A549 (cell line): ENCODE data around the gene IL2RG. TPM values are rescaled to one million over a fixed set of nuclear protein-coding genes. Genes with fewer than 3 reads are reported as not detected.

Source experiments
- ATAC-seq, 2 experiments: fragments of 200-7000 bp in 1 of 2; fragments of >200 bp in 1 of 2; cut with Nextera tagmentation in 1 of 2; cut with Tn5 transposase in 1 of 2; 3 replicates each; pipeline versions ENCODE4 v1.8.0 to v1.9.1; 2018 to 2020; ENCODE audit warnings: mild to moderate bottlenecking in 1 of 2, moderate library complexity in 1 of 2
- CTCF ChIA-PET: fragments of 300-600 bp; sonication (Branson Sonifier 250); formaldehyde crosslinking; extraction: SDS; loops from one replicate; lab custom pipeline; 2021; ENCODE audit warnings: antibody characterized with exemption, inconsistent platforms; lab: Yijun Ruan, JAX
- POLR2A ChIA-PET: fragments of 350-600 bp; formaldehyde crosslinking; extraction: SDS; loops from one replicate; lab custom pipeline; 2021; ENCODE audit warnings: antibody characterized with exemption, inconsistent platforms; lab: Yijun Ruan, JAX
- DNase-seq, 2 experiments: peaks; one replicate each; pipeline versions ENCODE4 v3.0.0 to v3.0.0-alpha.2; 2011 to 2016; ENCODE audit warnings: low read depth in 1 of 2, low spot score in 1 of 2
- FAIRE-seq: peaks from 2 replicates; lab custom pipeline; 2011; peaks lifted over from hg19 to GRCh38; lab: Jason Lieb, UNC
- H3K27ac ChIP-seq, 2 experiments: fragments of >200 bp; sonication (Bioruptor Twin); formaldehyde crosslinking; 3 replicates each; pipeline ENCODE4 v1.5.1; 2016 to 2017
- H3K4me1 ChIP-seq: fragments of >200 bp; sonication (Bioruptor Twin); formaldehyde crosslinking; 3 replicates; pipeline ENCODE4 v1.6.1; 2016
- H3K4me2 ChIP-seq: fragments of >200 bp; sonication (Bioruptor Twin); formaldehyde crosslinking; 3 replicates; pipeline ENCODE4 v1.6.1; 2016
- H3K4me3 ChIP-seq: fragments of >200 bp; sonication (Bioruptor Twin); formaldehyde crosslinking; 3 replicates; pipeline ENCODE4 v1.5.1; 2016
- H3K9me3 ChIP-seq: fragments of >200 bp; sonication (Bioruptor Twin); formaldehyde crosslinking; 3 replicates; pipeline ENCODE4 v1.6.1; 2016
- ATOH8 ChIP-seq: fragments of 250-450 bp; sonication (Bioruptor Pico); IDR thresholded peaks from 2 replicates; pipeline ENCODE4 v1.5.0; 2020; ENCODE audit warnings: low read depth, mild to moderate bottlenecking, moderate library complexity
- BHLHE40 ChIP-seq: IDR thresholded peaks from 2 replicates; pipeline ENCODE4 v1.6.1; 2012; ENCODE audit warnings: low read depth, low read length, inconsistent platforms
- CBX8 ChIP-seq: fragments of 200-600 bp; sonication (generic); IDR thresholded peaks from 2 replicates; pipeline ENCODE4 v1.6.1; 2016
- CEBPB ChIP-seq, 2 experiments: fragments of >200 bp in 1 of 2; sonication (Bioruptor Twin) in 1 of 2; formaldehyde crosslinking in 1 of 2; IDR thresholded peaks; 2 replicates each; pipeline ENCODE4 v1.6.1; 2012 to 2016
- CHD4 ChIP-seq: fragments of 200-600 bp; sonication (generic); IDR thresholded peaks from 2 replicates; pipeline ENCODE4 v1.6.1; 2016; ENCODE audit warnings: antibody characterized with exemption, mild to moderate bottlenecking, borderline replicate concordance
- E2F6 ChIP-seq: IDR thresholded peaks from 2 replicates; pipeline ENCODE4 v1.6.1; 2012; ENCODE audit warnings: low read depth, borderline replicate concordance
- EHF ChIP-seq: fragments of 250-450 bp; sonication (Bioruptor Pico); IDR thresholded peaks from 2 replicates; pipeline ENCODE4 v1.5.0; 2020; ENCODE audit warnings: mild to moderate bottlenecking
- ELK1 ChIP-seq: fragments of 150-350 bp; IDR thresholded peaks from 2 replicates; pipeline ENCODE4 v1.6.1; 2014; ENCODE audit warnings: low read depth, mild to moderate bottlenecking, low read length
- EP300 ChIP-seq, 2 experiments: fragments of >200 bp; sonication (Bioruptor Twin); formaldehyde crosslinking; IDR thresholded peaks; 2 replicates in 1 of 2; 3 replicates in 1 of 2; pipeline ENCODE4 v1.6.1; 2016 to 2017
- HOXA7 ChIP-seq: fragments of 250-450 bp; sonication (Bioruptor Pico); IDR thresholded peaks from 2 replicates; pipeline ENCODE4 v1.5.0; 2020; ENCODE audit warnings: mild to moderate bottlenecking, moderate library complexity
- HOXB5 ChIP-seq: fragments of 250-450 bp; sonication (Bioruptor Pico); IDR thresholded peaks from 2 replicates; pipeline ENCODE4 v1.5.0; 2020; ENCODE audit warnings: mild to moderate bottlenecking, moderate library complexity
- KDM5A ChIP-seq: fragments of 200-600 bp; sonication (generic); IDR thresholded peaks from 2 replicates; pipeline ENCODE4 v1.6.1; 2016; ENCODE audit warnings: antibody characterized with exemption, mild to moderate bottlenecking
- MAFK ChIP-seq: fragments of 450-650 bp; IDR thresholded peaks from 2 replicates; pipeline ENCODE4 v1.6.1; 2014; ENCODE audit not compliant: partially characterized antibody
- MAX ChIP-seq: IDR thresholded peaks from 2 replicates; pipeline ENCODE4 v1.6.1; 2012
- MYC ChIP-seq: IDR thresholded peaks from 2 replicates; pipeline ENCODE4 v1.6.1; 2012; ENCODE audit warnings: mild to moderate bottlenecking, inconsistent platforms, low read length, improper control_type of control experiment, borderline replicate concordance
- NFE2L2 ChIP-seq: fragments of 150-350 bp; conservative IDR thresholded peaks from 2 replicates; pipeline ENCODE4 v1.6.1; 2014; ENCODE audit warnings: low read length
- RAD21 ChIP-seq, 2 experiments: fragments of >200 bp in 1 of 2; sonication (Bioruptor Twin) in 1 of 2; formaldehyde crosslinking in 1 of 2; IDR thresholded peaks in 1 of 2; conservative IDR thresholded peaks in 1 of 2; 2 replicates in 1 of 2; 3 replicates in 1 of 2; pipeline ENCODE4 v1.6.1; 2012 to 2018; ENCODE audit warnings: inconsistent platforms in 1 of 2
- RARB ChIP-seq: fragments of 250-450 bp; sonication (Bioruptor Pico); IDR thresholded peaks from 2 replicates; pipeline ENCODE4 v1.8.0; 2021; ENCODE audit warnings: mild to moderate bottlenecking, moderate library complexity
- REST ChIP-seq: fragments of 200-600 bp; sonication (generic); IDR thresholded peaks from 2 replicates; pipeline ENCODE4 v1.6.1; 2016; ENCODE audit warnings: antibody characterized with exemption, mild to moderate bottlenecking, moderate library complexity
- SREBF2 ChIP-seq: fragments of 450-650 bp; IDR thresholded peaks from 2 replicates; pipeline ENCODE4 v1.6.1; 2014; ENCODE audit warnings: mild to moderate bottlenecking, moderate library complexity
- ZFP36 ChIP-seq: fragments of 450-650 bp; IDR thresholded peaks from 2 replicates; pipeline ENCODE4 v1.6.1; 2014; ENCODE audit warnings: borderline replicate concordance; ENCODE audit not compliant: partially characterized antibody
- ZNF302 ChIP-seq: fragments of 250-450 bp; sonication (Bioruptor Pico); IDR thresholded peaks from 2 replicates; pipeline ENCODE4 v1.9.0; 2021; ENCODE audit warnings: inconsistent platforms, mild to moderate bottlenecking, moderate library complexity
- WGBS: methylation state at CpG from one replicate; pipeline ENCODE4 v1.1.6; 2017; ENCODE audit errors: missing lambda C conversion rate; 5-methylcytosine and 5-hydroxymethylcytosine counted together
- polyA plus RNA-seq, 4 experiments: library from polyadenylated mRNA; depleted of rRNA in 3 of 4; stranded (reverse); fragments of >200 nt; fragmentation: RNase III in 1 of 4; extraction: RNeasy Plus Mini Kit Qiagen cat#74134 plus additional on column Dnase treatment in 1 of 4; gene quantifications; 2 replicates in 3 of 4; 3 replicates in 1 of 4; pipeline ENCODE4 v1.2.3, GENCODE V29; 2011 to 2017

Gene IL2RG
- polyA plus RNA-seq, 2 of the 4 experiments (the other 2 are of a cell fraction): 0.22 to 0.23 TPM

GRCh38 chrX:71082822-71083221 is 28.6 kb downstream of the IL2RG start (continued):
- TF ChIP-seq CEBPB (IDR thresholded peaks at IDR 0.05): no peak
- TF ChIP-seq SREBF2: no peak
- TF ChIP-seq NFE2L2: no peak
- no peak for TF ChIP-seq ELK1

- ATAC-seq: peak in 1 of 2 experiments; percentile 47; a peak in 3 of 6 replicates
- no peak for FAIRE-seq
- CTCF ChIA-PET: no interaction called here
- peak overlapping the region in 1 of 2 experiments; percentile 53; a peak in 2 of 6 replicates for H3K27ac ChIP-seq
- peaks cover 20% of the 10 kb centered on the region; the same call in 2 of the 3 replicates for H3K4me1 ChIP-seq
- 67% methylated on average over 5 of the region's 5 CpGs for WGBS
- POLR2A ChIA-PET: interaction anchor here (1.3 to 1.5 kb wide), 2 partner anchors 36 to 100 kb away, joined by 3 to 5 read pairs; partner anchors contain the start of gene MED12
- TF ChIP-seq CEBPB (IDR thresholded peaks at IDR 0.05) (peak in 1 of 2 experiments; percentile 2; a peak in 1 of 4 replicates), E2F6 (no peak), CHD4 (no peak), ZNF302 (CRISPR knock-in tag) (no peak)
- H3K9me3 ChIP-seq: no peaks in the 10 kb centered on the region
- H3K4me2 ChIP-seq: peak overlapping the region; percentile 63
- DNase-seq: peak in 1 of 2 experiments; percentile 17
- no peak overlapping the region for H3K4me3 ChIP-seq
These were observed 29.2 kb downstream of the IL2RG start for GRCh38 chrX:71082124-71082647.

- ATAC-seq (peak; percentile 54 to 70; a peak in 4 of 6 replicates), DNase-seq (peak in 1 of 2 experiments; percentile 66), FAIRE-seq (no peak)
- peak overlapping the region; percentile 63 for H3K4me2 ChIP-seq
- H3K9me3 ChIP-seq: no peaks in the 10 kb centered on the region
- peak overlapping the region in 1 of 2 experiments; percentile 54; a peak in 3 of 6 replicates for H3K27ac ChIP-seq
- ChIA-PET CTCF (no interaction called here), POLR2A (interaction anchor here (1.3 to 1.5 kb wide), 2 partner anchors 37 to 100 kb away, joined by 3 to 5 read pairs; partner anchors contain the start of gene MED12)
- H3K4me1 ChIP-seq: peaks cover 20% of the 10 kb centered on the region; the same call in 2 of the 3 replicates
- H3K4me3 ChIP-seq: no peak overlapping the region
- 27% methylated on average over 3 of the region's 3 CpGs for whole genome bisulfite sequencing
- peak; percentile 72; the same call in 1 of the 2 replicates for TF ChIP-seq HOXB5
- TF ChIP-seq MAX: no peak
- TF ChIP-seq CEBPB (IDR thresholded peaks at IDR 0.05): peak in 1 of 2 experiments; percentile 9; a peak in 1 of 4 replicates
- TF ChIP-seq BHLHE40: no peak
- TF ChIP-seq EHF (CRISPR knock-in tag): no peak
- TF ChIP-seq RAD21 (conservative IDR thresholded peaks at IDR 0.05 in 1 of 2, IDR thresholded peaks at IDR 0.05 in 1 of 2): no peak
- no peak for TF ChIP-seq MAFK
- no peak for TF ChIP-seq ATOH8 (CRISPR knock-in tag)
These were observed 29.9 kb downstream of the IL2RG start for GRCh38 chrX:71081330-71082123.

- Histone ChIP-seq H3K27ac (no peak overlapping the region), H3K4me3 (no peak overlapping the region), H3K4me1 (peaks cover 8% of the 10 kb centered on the region; the same call in 1 of the 3 replicates), H3K9me3 (no peaks in the 10 kb centered on the region), H3K4me2 (no peak overlapping the region)
- ChIA-PET CTCF (no interaction called here), POLR2A (no interaction called here)
- WGBS: 75% methylated on average over 5 of the region's 5 CpGs
- FAIRE-seq: no peak
- DNase-seq: no peak
- no peak for ATAC-seq
- TF ChIP-seq REST (no peak), EHF (CRISPR knock-in tag) (no peak), MYC (no peak), CHD4 (no peak), MAX (no peak), HOXA7 (CRISPR knock-in tag) (no peak), RAD21 (conservative IDR thresholded peaks at IDR 0.05 in 1 of 2, IDR thresholded peaks at IDR 0.05 in 1 of 2) (no peak), CBX8 (no peak), ZFP36 (no peak), EP300 (IDR thresholded peaks at IDR 0.05) (no peak), RARB (CRISPR knock-in tag) (no peak), KDM5A (no peak)
These were observed 40.8 kb downstream of the IL2RG start for GRCh38 chrX:71070531-71070930.
